SH-SY5Y (cell line): ENCODE results near the gene PBX1.

Experiments
- GATA2 ChIP-seq: IDR thresholded peaks from 2 replicates; pipeline ENCODE4 v1.6.1; 2011; ENCODE audit warnings: mild to moderate bottlenecking, low read depth, low read length
- GATA3 ChIP-seq: IDR thresholded peaks from 2 replicates; pipeline ENCODE4 v1.6.1; 2011; ENCODE audit warnings: low read depth, mild to moderate bottlenecking, low read length, moderate library complexity

PBX1 gene

DNA sequence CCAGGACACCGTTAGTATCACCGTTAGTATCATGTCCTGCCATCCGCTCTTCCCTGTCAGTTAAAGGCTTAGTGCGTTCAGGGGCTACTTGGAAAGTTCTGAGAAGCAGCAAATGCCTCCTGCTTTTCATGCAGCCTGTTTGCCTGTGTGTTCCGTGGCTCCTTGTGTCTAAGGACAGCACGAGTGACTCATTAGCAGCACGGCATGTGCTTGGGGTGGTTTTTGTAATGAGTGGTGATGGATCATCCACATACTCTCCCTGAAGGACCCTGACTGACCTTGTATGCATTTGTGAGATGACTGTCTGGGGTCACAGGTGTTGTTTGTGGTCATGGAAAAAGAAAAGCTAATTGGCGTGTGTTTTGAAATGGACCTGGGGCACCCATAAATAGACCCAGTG is 221.9 kb downstream of the PBX1 start:
- TF ChIP-seq GATA3 (no peak), GATA2 (no peak)

GRCh38 chr1:164781972-164782371 is 223.0 kb downstream of the PBX1 start:
- TF ChIP-seq GATA2 (no peak), GATA3 (no peak)

- TF ChIP-seq GATA2 (no peak), GATA3 (no peak)
Measured at GRCh38 chr1:164783778-164784555, 225.0 kb downstream of the PBX1 start.

GRCh38 chr1:164784960-164785359 is 226.0 kb downstream of the PBX1 start:
- TF ChIP-seq GATA3 (no peak), GATA2 (no peak)

GRCh38 chr1:164785841-164786534 is 227.0 kb downstream of the PBX1 start:
- TF ChIP-seq GATA3 (no peak), GATA2 (no peak)

- TF ChIP-seq GATA3, result no peak
- TF ChIP-seq GATA2, result peak; percentile 44
Measured at GRCh38 chr1:164786980-164787833, 228.2 kb downstream of the PBX1 start.

GRCh38 chr1:164787834-164788231 is 228.8 kb downstream of the PBX1 start:
- no peak for TF ChIP-seq GATA3
- TF ChIP-seq GATA2, result no peak

- TF ChIP-seq GATA3, result no peak
- no peak for TF ChIP-seq GATA2
Measured at GRCh38 chr1:164790081-164790480, 231.1 kb downstream of the PBX1 start.

DNA sequence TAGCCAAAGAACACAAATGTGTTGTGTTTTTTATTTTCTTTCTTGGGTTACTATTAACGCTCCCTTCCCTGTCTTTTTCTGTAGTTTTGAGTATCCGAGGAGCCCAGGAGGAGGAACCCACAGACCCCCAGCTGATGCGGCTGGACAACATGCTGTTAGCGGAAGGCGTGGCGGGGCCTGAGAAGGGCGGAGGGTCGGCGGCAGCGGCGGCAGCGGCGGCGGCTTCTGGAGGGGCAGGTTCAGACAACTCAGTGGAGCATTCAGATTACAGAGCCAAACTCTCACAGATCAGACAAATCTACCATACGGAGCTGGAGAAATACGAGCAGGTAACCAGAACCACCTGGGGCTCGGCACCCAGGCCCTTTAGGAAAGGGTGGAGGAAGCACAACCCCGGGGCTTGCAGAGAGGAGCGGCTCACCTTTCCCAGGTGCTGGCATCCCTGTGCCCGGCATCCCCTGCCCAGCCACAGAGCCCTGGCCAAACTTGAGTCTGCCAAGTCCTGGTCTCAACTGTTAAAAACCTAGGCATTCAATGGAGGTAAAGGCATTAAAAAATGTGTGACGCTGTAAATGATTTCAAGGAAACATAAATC is 233.5 kb downstream of the PBX1 start:
- TF ChIP-seq GATA3 (no peak), GATA2 (no peak)

- TF ChIP-seq GATA3 (no peak), GATA2 (no peak)
Measured at GRCh38 chr1:164794356-164794755, 235.4 kb downstream of the PBX1 start.

DNA sequence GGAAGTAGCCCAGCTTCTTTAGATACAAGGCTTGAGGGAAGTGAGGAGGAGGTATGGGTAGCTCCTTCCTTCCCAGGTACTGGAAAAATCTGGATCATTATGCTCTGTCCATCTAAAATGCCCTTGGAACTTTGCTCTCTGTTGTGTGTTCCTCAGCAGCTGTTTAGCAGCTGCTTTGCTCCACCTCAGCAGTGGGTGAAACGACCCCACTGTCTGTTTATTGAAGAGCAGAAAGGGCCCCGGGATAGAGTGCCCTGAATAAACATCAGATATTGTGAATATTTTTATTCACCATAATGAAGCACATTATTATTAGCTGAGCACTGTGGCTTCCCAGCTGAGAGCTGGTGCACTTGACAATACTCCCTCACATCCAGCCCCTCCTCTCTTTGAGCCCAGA is 237.9 kb downstream of the PBX1 start:
- no peak for TF ChIP-seq GATA2
- no peak for TF ChIP-seq GATA3

- TF ChIP-seq GATA2, result no peak
- TF ChIP-seq GATA3, result no peak
Measured at GRCh38 chr1:164801246-164801731, 242.3 kb downstream of the PBX1 start.

DNA sequence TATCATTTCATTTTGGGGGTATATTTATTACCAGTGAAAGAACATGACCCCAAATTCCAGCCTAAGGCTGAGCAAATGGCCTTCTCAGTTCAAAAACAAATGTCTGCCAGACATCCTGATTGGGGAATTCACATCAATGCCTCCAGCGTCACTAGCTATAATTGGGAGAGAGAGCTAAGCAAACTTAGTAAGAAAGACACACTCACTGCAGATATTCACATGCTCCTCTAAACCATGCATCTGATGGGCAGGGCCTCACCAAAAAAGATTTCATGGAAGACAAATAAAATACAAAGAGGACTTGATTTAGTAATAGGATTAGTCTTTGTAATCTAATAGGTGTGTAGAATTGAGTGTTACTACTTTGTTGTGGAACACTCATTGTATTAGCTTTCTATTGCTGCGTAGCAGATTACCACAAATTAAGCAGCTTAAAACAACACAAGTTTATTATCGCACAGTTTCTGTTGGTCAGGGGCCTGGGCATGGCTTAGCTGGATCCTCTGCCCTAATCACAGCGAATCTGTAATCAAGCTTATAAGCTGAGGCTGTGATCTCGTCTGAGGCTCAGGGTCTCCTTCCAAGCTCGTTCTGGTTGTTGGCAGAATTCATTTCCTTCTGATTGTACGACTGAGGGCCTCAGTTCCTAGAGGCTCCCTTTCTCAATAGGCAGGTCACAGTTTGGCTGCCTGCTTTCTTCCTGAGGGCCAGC is 243.0 kb downstream of the PBX1 start:
- TF ChIP-seq GATA3, result no peak
- no peak for TF ChIP-seq GATA2
